HK-2 (cell line): ENCODE measurements around the gene MRPL22.
A peak's percentile ranks its signal among the peaks of the same experiment; 100 is the strongest.
"Not testable (repeated sequence)": the region's sequence is repeated elsewhere in the genome, so short reads cannot be mapped to it uniquely, and the experiment has no call there.

Experiments used
- DNase-seq: peaks from one replicate; pipeline ENCODE4 v3.0.0-alpha.2; 2018; ENCODE audit not compliant: unreplicated experiment

The MRPL22 gene

DNA sequence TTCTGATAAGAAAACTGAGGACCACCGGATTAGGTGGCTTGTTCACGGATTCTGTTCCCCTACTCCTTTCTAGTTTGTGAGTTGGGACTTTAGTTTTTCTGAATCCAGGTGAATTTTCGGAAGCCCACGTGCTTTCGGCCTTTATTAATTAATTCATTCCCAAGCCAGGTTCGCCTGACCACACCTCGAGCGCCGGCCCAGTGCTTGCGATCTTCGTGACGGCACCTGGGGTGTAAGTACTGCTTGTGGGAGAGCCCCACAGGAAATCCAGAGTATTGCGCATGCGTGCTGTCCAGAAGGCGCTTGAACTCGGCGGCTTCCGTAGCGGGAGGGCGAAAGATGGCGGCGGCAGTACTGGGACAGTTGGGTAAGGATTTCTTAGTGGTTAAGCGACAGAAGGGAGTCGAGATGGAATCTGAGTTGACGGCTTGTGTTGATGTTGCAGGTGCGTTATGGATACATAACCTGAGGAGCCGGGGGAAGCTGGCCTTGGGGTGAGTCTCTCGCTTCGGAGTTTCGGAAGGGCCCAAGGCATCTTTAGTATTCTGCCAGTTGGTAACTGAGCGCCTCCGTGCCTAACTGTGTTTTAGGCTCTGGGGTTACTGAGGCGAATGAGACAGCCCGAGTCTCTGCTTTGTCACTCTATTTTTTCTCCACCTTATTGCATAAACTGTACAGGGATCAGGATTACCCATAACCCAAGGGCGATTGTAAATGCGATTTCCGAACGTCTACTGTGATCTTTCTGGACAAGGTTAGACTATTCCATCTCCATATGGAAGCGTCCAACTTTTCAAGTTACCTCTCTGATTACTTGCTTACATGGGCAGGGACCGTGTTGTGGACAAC is at the start of gene MRPL22:
MRPL22 (plus strand) TSS at position 302 of the 849 bp plus-strand sequence; CDS start at position 340, 38 bp downstream.
- DNase-seq, result peak; percentile 88

- DNase-seq, result no peak
These were observed 48.5 kb upstream of the MRPL22 start for GRCh38 chr5:154892369-154892771.

- no peak for DNase-seq
These were observed 47.5 kb upstream of the MRPL22 start for GRCh38 chr5:154893381-154893780.

DNA sequence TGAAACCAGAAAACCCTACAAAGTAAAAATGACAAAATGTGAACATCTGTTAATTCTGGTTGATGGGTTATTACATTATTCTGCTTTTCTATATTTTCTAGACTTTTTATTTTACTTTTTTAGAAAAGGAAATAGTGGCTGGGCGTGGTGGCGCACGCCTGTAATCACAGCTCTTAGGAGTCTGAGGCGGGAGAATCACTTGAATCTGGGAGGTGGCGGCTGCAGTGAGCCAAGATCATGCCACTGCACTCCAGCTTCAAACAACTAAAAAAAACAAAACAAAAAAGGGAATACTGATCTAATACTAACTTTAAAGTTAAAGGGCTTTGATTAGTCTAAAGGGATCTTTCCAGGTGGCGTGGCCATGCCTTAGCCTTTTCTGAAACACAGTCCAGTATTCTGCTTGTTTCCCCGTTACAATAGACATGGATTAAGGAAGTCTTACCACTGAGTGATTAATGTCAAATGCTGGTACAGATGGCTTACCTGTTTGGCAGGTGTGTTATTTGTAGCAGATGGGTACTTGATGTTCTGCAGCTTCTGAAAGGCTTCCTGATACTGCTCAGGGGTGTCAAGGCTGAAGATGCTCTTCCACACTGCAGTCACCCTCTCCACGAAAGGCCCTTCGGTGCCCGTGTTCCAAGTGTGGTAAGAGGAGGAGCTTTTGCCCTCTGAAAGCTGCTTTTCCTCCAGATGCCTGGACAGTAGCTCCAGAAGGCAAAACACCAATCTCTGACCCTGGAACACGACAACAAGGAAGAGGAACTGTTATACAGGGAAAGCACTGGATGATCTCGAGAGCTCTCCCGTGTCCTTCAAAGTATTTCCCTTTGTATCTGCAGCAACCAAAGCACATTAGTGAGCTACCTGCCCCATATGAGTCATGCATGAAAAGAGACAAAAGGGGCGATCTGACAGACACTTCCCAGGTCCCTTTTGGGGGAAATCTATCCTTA is 45.0 kb upstream of the MRPL22 start:
- no peak for DNase-seq

- no peak for DNase-seq
These were observed 44.2 kb upstream of the MRPL22 start for GRCh38 chr5:154896562-154897165.

- DNase-seq, result no peak
These were observed 42.7 kb upstream of the MRPL22 start for GRCh38 chr5:154898210-154898609.

GRCh38 chr5:154899151-154899816 is 41.6 kb upstream of the MRPL22 start:
- DNase-seq, result no peak

DNA sequence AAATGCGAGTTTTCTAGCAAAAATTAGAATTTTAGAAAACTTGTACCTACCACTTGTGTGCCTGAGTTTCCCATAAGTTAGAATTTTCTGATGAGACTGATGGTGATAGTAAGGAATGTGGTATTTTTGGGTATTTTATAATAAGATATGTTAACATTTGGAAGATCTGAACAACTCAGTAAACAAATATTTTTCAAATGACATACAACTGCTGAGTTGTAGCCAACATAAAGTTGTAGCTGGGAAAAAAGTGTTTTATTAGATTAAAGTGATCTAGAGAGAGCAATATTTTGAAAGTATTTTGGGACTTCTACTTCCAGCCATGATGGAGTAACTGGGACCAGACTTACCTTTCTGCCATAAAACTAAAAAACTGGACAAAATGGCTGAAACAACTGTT is 40.8 kb upstream of the MRPL22 start:
- DNase-seq, result no peak

GRCh38 chr5:154901276-154901675 is 39.6 kb upstream of the MRPL22 start:
- DNase-seq, result no peak

- no peak for DNase-seq
These were observed 39.0 kb upstream of the MRPL22 start for GRCh38 chr5:154901913-154902312.

DNA sequence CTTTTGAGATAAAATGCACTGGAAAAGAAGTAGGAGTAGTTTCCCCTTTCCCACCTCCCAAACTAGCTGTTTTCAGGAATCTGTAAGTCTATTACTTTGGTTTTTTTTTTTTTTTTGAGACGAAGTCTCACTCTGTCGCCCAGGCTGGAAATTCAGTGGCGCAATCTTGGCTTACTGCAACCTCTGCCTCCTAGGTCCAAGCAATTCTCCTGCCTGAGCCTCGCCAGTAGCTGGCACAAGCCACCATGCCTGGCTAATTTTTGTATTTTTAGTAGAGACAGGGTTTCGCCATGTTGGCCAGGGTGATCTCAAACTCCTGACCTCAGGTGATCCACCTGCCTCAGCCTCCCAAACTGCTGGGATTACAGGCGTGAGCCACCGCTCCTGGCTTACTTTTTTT is 35.3 kb upstream of the MRPL22 start:
- DNase-seq, result not testable (repeated sequence)

- DNase-seq, result no peak
These were observed 24.0 kb upstream of the MRPL22 start for GRCh38 chr5:154916874-154917273.

DNA sequence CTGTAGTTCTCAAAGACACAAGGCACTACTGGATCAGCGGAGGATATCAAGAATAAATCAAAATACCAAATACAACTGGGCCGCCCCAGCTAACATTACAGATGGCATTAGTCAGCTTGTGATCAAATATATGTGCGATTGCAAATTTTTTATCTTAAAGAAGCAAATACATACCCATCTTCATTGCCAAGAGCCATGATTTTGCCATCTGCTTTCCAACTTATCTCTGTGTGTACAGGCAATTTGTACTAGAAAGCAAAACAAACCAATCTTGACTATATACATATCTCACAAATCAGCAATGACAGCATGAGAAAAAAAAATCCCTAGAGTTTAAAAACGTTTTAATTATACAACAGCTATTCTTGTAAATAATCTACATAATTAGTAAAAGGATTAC is 23.1 kb upstream of the MRPL22 start:
- no peak for DNase-seq

GRCh38 chr5:154923441-154924430 is 17.1 kb upstream of the MRPL22 start:
- no peak for DNase-seq

DNA sequence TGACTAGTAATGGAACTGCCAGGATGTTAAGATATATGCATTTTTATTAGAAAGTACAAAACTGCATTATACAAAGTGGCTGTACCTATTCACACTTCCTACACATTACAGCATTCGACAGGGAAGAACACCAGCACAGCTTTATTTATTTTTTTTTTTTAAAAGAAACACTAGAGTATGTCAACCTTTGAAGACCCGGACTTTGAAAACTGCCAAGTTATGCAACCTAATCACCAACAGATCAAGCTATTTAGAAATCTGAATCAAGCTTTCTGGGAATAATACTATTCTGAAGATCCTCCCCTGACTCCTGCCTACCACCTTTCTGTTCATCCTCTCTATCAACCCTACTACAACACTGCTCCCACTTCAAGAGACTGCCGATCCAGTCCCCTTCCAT is 7.3 kb upstream of the MRPL22 start:
- DNase-seq, result no peak

- no peak for DNase-seq
These were observed 6.0 kb upstream of the MRPL22 start for GRCh38 chr5:154934881-154935280.

GRCh38 chr5:154937186-154937717 is 3.6 kb upstream of the MRPL22 start:
- no peak for DNase-seq

DNA sequence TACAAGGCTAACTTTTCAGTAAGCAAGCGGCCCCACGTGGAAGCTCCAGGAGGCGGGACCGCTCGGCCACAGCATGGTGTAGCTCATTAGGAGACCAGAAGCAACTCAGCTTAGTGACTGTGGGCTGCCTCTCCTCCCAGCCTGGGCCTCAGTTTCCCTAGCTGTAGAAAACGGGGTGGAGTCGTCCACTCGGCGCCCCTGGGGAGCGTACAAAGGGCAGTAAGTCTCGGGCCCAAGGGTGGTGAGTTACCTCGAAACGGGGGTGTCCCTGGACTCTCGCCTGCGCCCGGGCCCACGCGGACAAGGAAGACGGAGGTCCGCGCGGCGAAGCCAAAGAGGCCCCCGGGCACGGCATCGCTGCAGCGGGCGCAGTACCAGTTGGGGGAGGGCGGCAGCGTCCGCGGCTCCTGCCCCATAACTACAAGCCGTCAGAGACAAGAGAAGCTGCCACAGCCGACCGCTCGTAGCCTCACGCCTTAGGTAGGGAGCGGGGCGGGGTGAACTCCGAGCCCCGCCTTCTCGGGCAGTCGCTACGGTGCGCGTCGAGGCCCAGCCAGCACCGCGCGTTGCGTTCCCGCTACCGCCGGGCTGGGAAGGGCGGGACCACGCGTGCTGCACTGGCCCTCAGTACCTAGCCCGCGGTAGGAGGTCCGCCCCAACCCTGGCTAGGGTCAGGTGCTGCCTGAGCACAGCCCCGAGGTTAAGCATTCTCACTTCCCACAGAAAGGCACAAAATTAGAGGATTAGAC is 3.0 kb upstream of the MRPL22 start, which contains the start of gene GEMIN5:
GEMIN5 (minus strand) TSS at position 494 of the 749 bp plus-strand sequence; CDS start at position 416, 78 bp downstream.
- peak; percentile 79 for DNase-seq

GRCh38 chr5:154939387-154939786 is 1.5 kb upstream of the MRPL22 start:
- not testable (repeated sequence) for DNase-seq
